Brain microvascular endothelial cell (primary cell): ENCODE results near the gene NTMT1.

Experiments
- DNase-seq: peaks from one replicate; pipeline ENCODE4 v3.0.0-alpha.2; 2020
- H3K27ac ChIP-seq: fragments of 250-450 bp; sonication (Bioruptor Pico); 2 replicates; pipeline ENCODE4 v1.5.1; 2020; ENCODE audit warnings: mild to moderate bottlenecking, moderate library complexity
- H3K27me3 ChIP-seq: fragments of 250-450 bp; sonication (Bioruptor Pico); replicated peaks from 2 replicates; pipeline ENCODE4 v1.5.1; 2020; ENCODE audit warnings: mild to moderate bottlenecking
- H3K36me3 ChIP-seq: fragments of 250-450 bp; sonication (Bioruptor Pico); replicated peaks from 2 replicates; pipeline ENCODE4 v1.5.1; 2020; ENCODE audit warnings: mild to moderate bottlenecking
- H3K4me3 ChIP-seq: 2 replicates; pipeline ENCODE4 v1.5.1; 2011; ENCODE audit warnings: low read depth, mild to moderate bottlenecking, control low read depth, low read length, moderate library complexity
- in situ Hi-C: cut with HindIII; loops from 2 replicates; pipeline ENCODE4 v1.10.0; 2017; ENCODE audit warnings: low sequenced_read_pairs, low pct_ligation_motif_present
- TF ChIP-seq, protein P1 (sequence below): IDR thresholded peaks from 2 replicates; pipeline ENCODE4 v1.5.1; 2011; ENCODE audit warnings: low read depth, mild to moderate bottlenecking, moderate library complexity, low read length, control low read depth, inconsistent platforms; ENCODE audit errors: missing control alignments

Gene NTMT1

DNA sequence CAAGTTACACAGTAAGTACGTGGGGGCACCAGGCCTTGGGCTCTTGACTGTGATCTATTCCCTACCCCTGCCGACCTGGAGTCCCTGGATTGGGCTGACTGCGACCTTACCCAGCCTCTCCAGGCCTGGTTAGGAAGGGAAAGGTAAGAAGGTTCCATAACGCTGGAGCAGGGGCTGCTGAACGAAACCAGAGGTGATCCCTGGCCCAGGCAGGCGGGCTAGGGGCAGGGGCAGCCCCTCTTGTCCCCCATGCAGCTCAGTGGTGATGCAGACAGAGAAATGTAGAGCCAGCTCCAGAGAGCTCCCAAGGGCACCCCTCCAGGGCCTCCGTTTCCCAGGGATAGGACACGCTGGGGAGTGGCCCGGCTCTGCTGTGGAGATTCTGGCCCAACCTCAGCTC is 53.6 kb downstream of the NTMT1 start:
- TF ChIP-seq, protein P1, sequence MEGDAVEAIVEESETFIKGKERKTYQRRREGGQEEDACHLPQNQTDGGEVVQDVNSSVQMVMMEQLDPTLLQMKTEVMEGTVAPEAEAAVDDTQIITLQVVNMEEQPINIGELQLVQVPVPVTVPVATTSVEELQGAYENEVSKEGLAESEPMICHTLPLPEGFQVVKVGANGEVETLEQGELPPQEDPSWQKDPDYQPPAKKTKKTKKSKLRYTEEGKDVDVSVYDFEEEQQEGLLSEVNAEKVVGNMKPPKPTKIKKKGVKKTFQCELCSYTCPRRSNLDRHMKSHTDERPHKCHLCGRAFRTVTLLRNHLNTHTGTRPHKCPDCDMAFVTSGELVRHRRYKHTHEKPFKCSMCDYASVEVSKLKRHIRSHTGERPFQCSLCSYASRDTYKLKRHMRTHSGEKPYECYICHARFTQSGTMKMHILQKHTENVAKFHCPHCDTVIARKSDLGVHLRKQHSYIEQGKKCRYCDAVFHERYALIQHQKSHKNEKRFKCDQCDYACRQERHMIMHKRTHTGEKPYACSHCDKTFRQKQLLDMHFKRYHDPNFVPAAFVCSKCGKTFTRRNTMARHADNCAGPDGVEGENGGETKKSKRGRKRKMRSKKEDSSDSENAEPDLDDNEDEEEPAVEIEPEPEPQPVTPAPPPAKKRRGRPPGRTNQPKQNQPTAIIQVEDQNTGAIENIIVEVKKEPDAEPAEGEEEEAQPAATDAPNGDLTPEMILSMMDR: no peak
- Histone ChIP-seq H3K4me3 (no peak overlapping the region), H3K27ac (no peak overlapping the region), H3K27me3 (peaks cover 25% of the 10 kb centered on the region), H3K36me3 (no peaks in the 10 kb centered on the region)
- no peak for DNase-seq
- in situ Hi-C loops: no loop called here

- in situ Hi-C loops: no loop called here
These were observed 56.0 kb downstream of the NTMT1 start for GRCh38 chr9:129681924-129682323.

GRCh38 chr9:129682381-129682780 is 56.4 kb downstream of the NTMT1 start:
- no peaks in the 10 kb centered on the region for H3K36me3 ChIP-seq
- no peak for DNase-seq

More at GRCh38 chr9:129681924-129682323, 56.0 kb downstream of the NTMT1 start:
- peaks cover 6% of the 10 kb centered on the region for H3K27me3 ChIP-seq
- H3K27ac ChIP-seq: no peak overlapping the region
- TF ChIP-seq, protein P1: no peak
- no peak for DNase-seq
- no peak overlapping the region for H3K4me3 ChIP-seq
- no peaks in the 10 kb centered on the region for H3K36me3 ChIP-seq

GRCh38 chr9:129685220-129685932 is 59.4 kb downstream of the NTMT1 start:
- DNase-seq: no peak
- Histone ChIP-seq H3K36me3 (no peaks in the 10 kb centered on the region), H3K4me3 (no peak overlapping the region), H3K27me3 (no peaks in the 10 kb centered on the region), H3K27ac (no peak overlapping the region)
- in situ Hi-C loops: no loop called here
- TF ChIP-seq, protein P1: no peak

More at GRCh38 chr9:129682381-129682780, 56.4 kb downstream of the NTMT1 start:
- Histone ChIP-seq H3K4me3 (no peak overlapping the region), H3K27me3 (peaks cover 2% of the 10 kb centered on the region), H3K27ac (no peak overlapping the region)
- TF ChIP-seq, protein P1: no peak
- in situ Hi-C loops: no loop called here
